ENCODE measurements around the gene CERS4. TPM values are rescaled to one million over a fixed set of nuclear protein-coding genes. Genes with fewer than 3 reads are reported as not detected.
"Not testable (repeated sequence)": the region's sequence is repeated elsewhere in the genome, so short reads cannot be mapped to it uniquely, and the experiment has no call there.

The CERS4 gene
- total RNA-seq, 1 donor from 2014 or later, result 81.5 TPM

GRCh38 chr19:8244442-8244841 is 35.3 kb downstream of the CERS4 start:
- Histone ChIP-seq H3K4me1 (peaks cover 22% of the 10 kb centered on the region), H3K27ac (no peak overlapping the region), H3K9me3 (no peaks in the 10 kb centered on the region), H3K36me3 (no peaks in the 10 kb centered on the region), H3K27me3 (no peaks in the 10 kb centered on the region), H3K4me3 (no peak overlapping the region)
- TF ChIP-seq CTCF (IDR thresholded peaks at IDR 0.05) (no peak), POLR2AphosphoS5 (IDR thresholded peaks at IDR 0.05; ENCODE audit: insufficient read depth in 1 of 2, low read depth in 1 of 2) (no peak), POLR2A (IDR thresholded peaks at IDR 0.05) (no peak)
- no peak for DNase-seq (ENCODE audit: extremely low spot score in 2 of 2)
- intact Hi-C loops (cut with DNase I), result no loop called here

- DNase-seq (ENCODE audit: extremely low spot score in 2 of 2), result no peak
- Histone ChIP-seq H3K9me3 (no peaks in the 10 kb centered on the region), H3K4me1 (peaks cover 18% of the 10 kb centered on the region), H3K27ac (no peak overlapping the region), H3K36me3 (no peaks in the 10 kb centered on the region), H3K27me3 (no peaks in the 10 kb centered on the region), H3K4me3 (no peak overlapping the region)
- intact Hi-C loops (cut with DNase I), result no loop called here
- no peak for TF ChIP-seq POLR2AphosphoS5 (IDR thresholded peaks at IDR 0.05; ENCODE audit: insufficient read depth in 1 of 2, low read depth in 1 of 2)
- no peak for TF ChIP-seq CTCF (IDR thresholded peaks at IDR 0.05)
- no peak for TF ChIP-seq POLR2A (IDR thresholded peaks at IDR 0.05)
These were observed 37.0 kb downstream of the CERS4 start for GRCh38 chr19:8245869-8246835.

- intact Hi-C loops (cut with DNase I); DNase-seq (ENCODE audit: extremely low spot score in 2 of 2); H3K27me3 ChIP-seq; H3K9me3 ChIP-seq; H3K27ac ChIP-seq; H3K36me3 ChIP-seq; H3K4me3 ChIP-seq: not testable (repeated sequence)
- peaks cover 14% of the 10 kb centered on the region for H3K4me1 ChIP-seq
These were observed 38.1 kb downstream of the CERS4 start for GRCh38 chr19:8247129-8247890.

GRCh38 chr19:8248348-8249328 is 39.5 kb downstream of the CERS4 start:
- no peaks in the 10 kb centered on the region for H3K36me3 ChIP-seq
- DNase-seq (ENCODE audit: extremely low spot score in 2 of 2), result no peak
- no peaks in the 10 kb centered on the region for H3K27me3 ChIP-seq
- peaks cover 14% of the 10 kb centered on the region for H3K4me1 ChIP-seq
- H3K9me3 ChIP-seq, result no peaks in the 10 kb centered on the region
- H3K27ac ChIP-seq, result no peak overlapping the region
- intact Hi-C loops (cut with DNase I), result no loop called here
- no peak overlapping the region for H3K4me3 ChIP-seq
- TF ChIP-seq POLR2AphosphoS5 (IDR thresholded peaks at IDR 0.05; ENCODE audit: insufficient read depth in 1 of 2, low read depth in 1 of 2) (no peak), CTCF (IDR thresholded peaks at IDR 0.05) (no peak), POLR2A (IDR thresholded peaks at IDR 0.05) (no peak)

- Histone ChIP-seq H3K36me3 (peaks cover 0 to 4% of the 10 kb centered on the region in 2 donors), H3K9me3 (no peaks in the 10 kb centered on the region), H3K27ac (peak overlapping the region; percentile 17), H3K27me3 (no peaks in the 10 kb centered on the region), H3K4me3 (no peak overlapping the region), H3K4me1 (peaks cover 14% of the 10 kb centered on the region)
- intact Hi-C loops (cut with DNase I), result loop anchor here (5.0 to 10.0 kb wide), 2 partner anchors 93 to 306 kb away; partner anchors contain the start of gene TIMM44
- TF ChIP-seq POLR2AphosphoS5 (IDR thresholded peaks at IDR 0.05; ENCODE audit: insufficient read depth in 1 of 2, low read depth in 1 of 2) (no peak), POLR2A (IDR thresholded peaks at IDR 0.05) (no peak), CTCF (IDR thresholded peaks at IDR 0.05) (no peak)
- DNase-seq (ENCODE audit: extremely low spot score in 2 of 2), result no peak
These were observed 41.4 kb downstream of the CERS4 start for GRCh38 chr19:8250596-8250995.

Data from vagina (tissue), 2 donors.